Breast epithelium (tissue), 4 donors: Measurements from ENCODE around the gene HNF4A. TPM values are rescaled to one million over a fixed set of nuclear protein-coding genes. Genes with fewer than 3 reads are reported as not detected.

Experiments
- DNase-seq, 2 donors: peaks; one replicate each; pipeline ENCODE4 v3.0.0-alpha.2; 2019; ENCODE audit warnings: low spot score in 2 of 2
- H3K27ac ChIP-seq, 2 donors: fragments of 200-600 bp; sonication (generic) in 1 of 2; one replicate each; pipeline ENCODE4 v1.5.1; 2016 to 2019; ENCODE audit warnings: mild to moderate bottlenecking in 1 of 2
- H3K27me3 ChIP-seq, 2 donors: fragments of 200-600 bp; sonication (generic) in 1 of 2; one replicate each; pipeline versions ENCODE4 v1.5.1 to v1.6.0; 2017 to 2019; ENCODE audit warnings: control low read depth in 1 of 2, mild to moderate bottlenecking in 1 of 2
- H3K36me3 ChIP-seq: fragments of 200-600 bp; one replicate; pipeline ENCODE4 v1.5.1; 2019
- H3K4me1 ChIP-seq, 2 donors: fragments of 200-600 bp; sonication (generic); one replicate each; pipeline ENCODE4 v1.5.1; 2016 to 2019; ENCODE audit warnings: control low read depth in 1 of 2
- H3K4me3 ChIP-seq, 3 donors: fragments of 200-600 bp; sonication (generic); 1 replicate in 2 of 3; 2 replicates in 1 of 3; pipeline ENCODE4 v1.5.1; 2016 to 2019; ENCODE audit warnings: mild to moderate bottlenecking in 3 of 3, moderate library complexity in 2 of 3
- H3K9me3 ChIP-seq, 2 donors: fragments of 200-600 bp; sonication (generic) in 1 of 2; one replicate each; pipeline ENCODE4 v1.5.1; 2016 to 2019; ENCODE audit warnings: control low read depth in 1 of 2
- POLR2A ChIP-seq: fragments of 450-650 bp; IDR thresholded peaks from one replicate; pipeline ENCODE4 v1.6.1; 2016; ENCODE audit warnings: antibody characterized with exemption, mild to moderate bottlenecking, moderate library complexity
- POLR2AphosphoS5 ChIP-seq, 3 donors: sonication (generic); formaldehyde crosslinking; IDR thresholded peaks; one replicate each; pipeline ENCODE4 v1.6.1; 2017; ENCODE audit warnings: antibody characterized with exemption in 3 of 3
- intact Hi-C: fragments of 100-400 bp; cut with DNase I; formaldehyde crosslinking; loops from one replicate; pipeline ENCODE4 v1.15.1; 2023; ENCODE audit warnings: low total_unique reads
- total RNA-seq, 3 donors: library from RNA; depleted of rRNA; stranded (reverse); fragments of >200 nt; gene quantifications; one replicate each; pipeline ENCODE4 v1.1.0, GENCODE V29; 2016
- TF ChIP-seq, protein P1 (sequence below), 3 donors: fragments of 450-650 bp; IDR thresholded peaks; one replicate each; pipeline ENCODE4 v1.5.1; 2016 to 2017; ENCODE audit warnings: antibody characterized with exemption in 3 of 3, mild to moderate bottlenecking in 3 of 3, moderate library complexity in 3 of 3

Gene HNF4A
- total RNA-seq, 3 donors from 2014 or later: 1.6 TPM; not detected in 2

GRCh38 chr20:44405785-44406571 is 50.5 kb downstream of the HNF4A start:
- Histone ChIP-seq H3K4me3 (no peak overlapping the region), H3K27me3 (no peaks in the 10 kb centered on the region), H3K9me3 (no peaks in the 10 kb centered on the region), H3K36me3 (no peaks in the 10 kb centered on the region), H3K4me1 (no peaks in the 10 kb centered on the region), H3K27ac (no peak overlapping the region)
- DNase-seq: no peak
- no peak for TF ChIP-seq POLR2AphosphoS5 (IDR thresholded peaks at IDR 0.05)
- TF ChIP-seq, protein P1, sequence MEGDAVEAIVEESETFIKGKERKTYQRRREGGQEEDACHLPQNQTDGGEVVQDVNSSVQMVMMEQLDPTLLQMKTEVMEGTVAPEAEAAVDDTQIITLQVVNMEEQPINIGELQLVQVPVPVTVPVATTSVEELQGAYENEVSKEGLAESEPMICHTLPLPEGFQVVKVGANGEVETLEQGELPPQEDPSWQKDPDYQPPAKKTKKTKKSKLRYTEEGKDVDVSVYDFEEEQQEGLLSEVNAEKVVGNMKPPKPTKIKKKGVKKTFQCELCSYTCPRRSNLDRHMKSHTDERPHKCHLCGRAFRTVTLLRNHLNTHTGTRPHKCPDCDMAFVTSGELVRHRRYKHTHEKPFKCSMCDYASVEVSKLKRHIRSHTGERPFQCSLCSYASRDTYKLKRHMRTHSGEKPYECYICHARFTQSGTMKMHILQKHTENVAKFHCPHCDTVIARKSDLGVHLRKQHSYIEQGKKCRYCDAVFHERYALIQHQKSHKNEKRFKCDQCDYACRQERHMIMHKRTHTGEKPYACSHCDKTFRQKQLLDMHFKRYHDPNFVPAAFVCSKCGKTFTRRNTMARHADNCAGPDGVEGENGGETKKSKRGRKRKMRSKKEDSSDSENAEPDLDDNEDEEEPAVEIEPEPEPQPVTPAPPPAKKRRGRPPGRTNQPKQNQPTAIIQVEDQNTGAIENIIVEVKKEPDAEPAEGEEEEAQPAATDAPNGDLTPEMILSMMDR (IDR thresholded peaks at IDR 0.05): no peak
- intact Hi-C loops: no loop called here

- Histone ChIP-seq H3K4me1 (no peaks in the 10 kb centered on the region), H3K27ac (no peak overlapping the region), H3K9me3 (no peaks in the 10 kb centered on the region), H3K4me3 (no peak overlapping the region), H3K36me3 (no peaks in the 10 kb centered on the region), H3K27me3 (no peaks in the 10 kb centered on the region)
- TF ChIP-seq, protein P1 (IDR thresholded peaks at IDR 0.05): no peak
- TF ChIP-seq POLR2A (no peak), POLR2AphosphoS5 (IDR thresholded peaks at IDR 0.05) (no peak)
- intact Hi-C loops: no loop called here
- DNase-seq: no peak
Observed at GRCh38 chr20:44406572-44407137, 51.2 kb downstream of the HNF4A start.

DNA sequence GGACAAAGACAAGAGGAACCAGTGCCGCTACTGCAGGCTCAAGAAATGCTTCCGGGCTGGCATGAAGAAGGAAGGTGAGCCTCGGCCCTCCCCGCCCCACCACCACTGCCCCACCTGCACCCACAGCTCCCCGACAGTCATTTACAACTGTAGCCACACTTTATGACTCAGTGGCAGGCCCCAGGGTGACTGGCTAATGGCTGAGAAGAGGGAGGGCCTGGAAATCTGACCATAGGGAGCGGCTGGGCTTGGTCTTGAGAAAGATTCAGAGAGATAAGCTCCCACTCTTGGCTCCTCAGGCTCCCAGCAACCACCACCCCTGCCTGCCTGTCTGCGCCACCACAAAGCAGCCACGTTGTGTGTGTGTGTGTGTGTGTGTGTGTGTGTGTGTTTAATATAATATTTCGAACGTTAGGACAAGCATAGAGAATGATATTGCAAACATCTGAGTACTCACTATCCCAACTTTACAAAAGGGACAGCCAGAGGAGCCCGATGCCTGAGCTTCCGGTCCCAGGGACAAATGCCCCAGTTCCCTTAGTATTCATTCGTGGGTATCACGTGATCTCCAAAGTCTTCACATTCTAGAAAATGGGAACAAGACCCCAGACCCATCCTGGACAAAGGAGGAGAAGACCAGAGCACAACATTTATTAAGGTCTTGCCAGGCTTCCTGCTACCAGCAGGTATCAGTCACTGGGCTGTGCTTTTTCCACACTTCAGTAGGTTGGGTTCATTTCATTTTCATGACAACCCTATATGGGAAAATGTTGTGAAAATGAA is 52.1 kb downstream of the HNF4A start:
- no peaks in the 10 kb centered on the region for H3K4me1 ChIP-seq
- peaks cover 0 to 4% of the 10 kb centered on the region in 2 donors for H3K27me3 ChIP-seq
- no peak overlapping the region for H3K27ac ChIP-seq
- no peak for TF ChIP-seq POLR2AphosphoS5 (IDR thresholded peaks at IDR 0.05)
- no peak for TF ChIP-seq POLR2A
- TF ChIP-seq, protein P1 (IDR thresholded peaks at IDR 0.05): no peak
- intact Hi-C loops: no loop called here
- H3K9me3 ChIP-seq: no peaks in the 10 kb centered on the region
- no peaks in the 10 kb centered on the region for H3K36me3 ChIP-seq
- no peak for DNase-seq
- no peak overlapping the region for H3K4me3 ChIP-seq

DNA sequence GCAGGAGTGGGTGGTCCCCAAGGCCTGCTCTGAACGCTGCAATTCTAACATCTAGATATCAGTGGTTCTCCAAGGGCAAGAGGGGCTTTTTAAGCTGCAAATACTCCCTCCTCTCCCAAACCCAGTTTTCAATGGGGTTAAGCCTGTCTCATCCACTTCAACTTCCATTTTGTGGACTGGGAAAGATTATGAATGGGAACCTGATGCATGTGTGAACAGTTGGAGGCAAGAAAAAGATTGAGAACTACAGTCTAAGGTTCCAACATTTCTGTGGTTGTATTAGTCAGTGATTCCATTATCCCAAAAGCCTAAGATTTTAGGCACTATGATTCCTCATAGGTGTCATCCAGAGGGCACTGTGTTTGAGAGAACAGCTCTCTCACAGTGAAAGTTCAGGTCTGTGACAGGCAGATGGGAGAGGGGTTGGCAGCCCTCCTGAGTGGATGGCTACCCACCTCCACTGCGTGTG is 53.7 kb downstream of the HNF4A start:
- Histone ChIP-seq H3K27ac (no peak overlapping the region), H3K9me3 (no peaks in the 10 kb centered on the region), H3K36me3 (no peaks in the 10 kb centered on the region), H3K4me1 (no peaks in the 10 kb centered on the region), H3K27me3 (peaks cover 0 to 5% of the 10 kb centered on the region in 2 donors), H3K4me3 (no peak overlapping the region)
- TF ChIP-seq POLR2A: no peak
- no peak for TF ChIP-seq POLR2AphosphoS5 (IDR thresholded peaks at IDR 0.05)
- TF ChIP-seq, protein P1 (IDR thresholded peaks at IDR 0.05): no peak
- DNase-seq: no peak
- intact Hi-C loops: no loop called here
